Caco-2 (cell line): Measurements from ENCODE around the gene GCH1. TPM values are rescaled to one million over a fixed set of nuclear protein-coding genes. Genes with fewer than 3 reads are reported as not detected.

Experiments
- BruUV-seq: library from RNA; stranded (reverse); fragments of 400-500 nt; replicated peaks from 2 replicates; lab custom pipeline; 2021; lab: Mats Ljungman, UMichigan
- CTCF ChIA-PET: fragments of 300-600 bp; sonication (Branson Sonifier 250); formaldehyde crosslinking; loops from one replicate; lab custom pipeline; 2022; ENCODE audit warnings: antibody characterized with exemption; lab: Charles Lee
- POLR2A ChIA-PET: fragments of 300-600 bp; sonication (Branson Sonifier 250); formaldehyde crosslinking; loops from one replicate; lab custom pipeline; 2022; ENCODE audit warnings: antibody characterized with exemption; lab: Charles Lee
- DNase-seq, 2 experiments: peaks; one replicate each; pipeline versions ENCODE4 v3.0.0 to v3.0.0-alpha.2; 2020 to 2022
- H3K27me3 ChIP-seq: replicated peaks from 2 replicates; pipeline ENCODE4 v1.6.0; 2011; ENCODE audit warnings: low read length; ENCODE audit not compliant: control insufficient read depth, insufficient read depth
- H3K36me3 ChIP-seq: 2 replicates; pipeline ENCODE4 v1.5.1; 2011; ENCODE audit warnings: low read length; ENCODE audit not compliant: control insufficient read depth, insufficient read depth
- H3K4me1 ChIP-seq: fragments of 250-450 bp; sonication (Bioruptor Pico); 2 replicates; pipeline ENCODE4 v1.5.1; 2020; ENCODE audit warnings: mild to moderate bottlenecking
- H3K4me3 ChIP-seq: 2 replicates; pipeline ENCODE4 v1.5.1; 2011; ENCODE audit warnings: low read depth, mild to moderate bottlenecking, control low read depth, low read length
- H3K9me3 ChIP-seq: fragments of 250-450 bp; sonication (Bioruptor Pico); 2 replicates; pipeline ENCODE4 v1.5.1; 2020; ENCODE audit warnings: mild to moderate bottlenecking, moderate library complexity
- H3K27ac Mint-ChIP-seq: one replicate; pipeline ENCODE4 v1.8.0; 2022; ENCODE audit warnings: mixed read lengths; ENCODE audit not compliant: unreplicated experiment
- H3K27me3 Mint-ChIP-seq: one replicate; pipeline ENCODE4 v1.8.0; 2022; ENCODE audit warnings: mixed read lengths; ENCODE audit not compliant: insufficient read depth, unreplicated experiment
- H3K36me3 Mint-ChIP-seq: one replicate; pipeline ENCODE4 v1.8.0; 2022; ENCODE audit warnings: mild to moderate bottlenecking, mixed read lengths; ENCODE audit not compliant: insufficient read depth, unreplicated experiment
- H3K4me1 Mint-ChIP-seq: one replicate; pipeline ENCODE4 v1.8.0; 2022; ENCODE audit warnings: low read depth, mixed read lengths; ENCODE audit not compliant: unreplicated experiment
- H3K4me3 Mint-ChIP-seq: one replicate; pipeline ENCODE4 v1.8.0; 2022; ENCODE audit warnings: mild to moderate bottlenecking, moderate library complexity, mixed read lengths; ENCODE audit not compliant: unreplicated experiment
- H3K9me3 Mint-ChIP-seq: one replicate; pipeline ENCODE4 v1.8.0; 2022; ENCODE audit warnings: mixed read lengths; ENCODE audit not compliant: unreplicated experiment
- CTCF ChIP-seq, 2 experiments: fragments of 200-600 bp in 1 of 2; IDR thresholded peaks; 1 replicate in 1 of 2; 2 replicates in 1 of 2; pipeline versions ENCODE4 v1.5.1 to v1.8.0; 2011 to 2022; ENCODE audit warnings: antibody characterized with exemption in 1 of 2, control low read depth in 1 of 2, inconsistent platforms in 1 of 2, low read depth in 1 of 2, low read length in 1 of 2, mild to moderate bottlenecking in 1 of 2, moderate library complexity in 1 of 2; ENCODE audit not compliant: insufficient read depth in 1 of 2, severe bottlenecking in 1 of 2, unreplicated experiment in 1 of 2
- intact Hi-C: fragments of 100-400 bp; cut with micrococcal nuclease; formaldehyde crosslinking; loops from one replicate; pipeline ENCODE4 v1.10.0; 2022; ENCODE audit not compliant: unreplicated experiment
- total RNA-seq: library from RNA; stranded (reverse); gene quantifications from 2 replicates; pipeline ENCODE4 v1.2.3, GENCODE V29; 2022

Gene GCH1
- total RNA-seq, 1 experiment from 2014 or later = 17.9 TPM

- H3K4me1 Mint-ChIP-seq = no peaks in the 10 kb centered on the region
- H3K27me3 ChIP-seq = no peaks in the 10 kb centered on the region
- no peaks in the 10 kb centered on the region for H3K36me3 ChIP-seq
- intact Hi-C loops = no loop called here
- TF ChIP-seq CTCF (IDR thresholded peaks at IDR 0.05; ENCODE audit: insufficient read depth in 1 of 2, low read depth in 1 of 2, low read length in 1 of 2, severe bottlenecking in 1 of 2, unreplicated experiment in 1 of 2) = no peak
- H3K4me1 ChIP-seq = no peaks in the 10 kb centered on the region
- no TSS peak for BruUV-seq
- ChIA-PET CTCF (interaction anchor here (0.5 kb wide), 1 partner anchor 311 kb away, joined by 8 read pairs; no protein-coding TSS in a partner anchor), POLR2A (no interaction called here)
- H3K36me3 Mint-ChIP-seq = no peaks in the 10 kb centered on the region
- no peak overlapping the region for H3K4me3 Mint-ChIP-seq
- H3K27me3 Mint-ChIP-seq = no peaks in the 10 kb centered on the region
- no peaks in the 10 kb centered on the region for H3K9me3 ChIP-seq
- H3K4me3 ChIP-seq = no peak overlapping the region
- no peak overlapping the region for H3K27ac Mint-ChIP-seq
- no peaks in the 10 kb centered on the region for H3K9me3 Mint-ChIP-seq
- no peak for DNase-seq
These were observed 5.6 kb upstream of the GCH1 start for GRCh38 chr14:54908190-54908589.

DNA sequence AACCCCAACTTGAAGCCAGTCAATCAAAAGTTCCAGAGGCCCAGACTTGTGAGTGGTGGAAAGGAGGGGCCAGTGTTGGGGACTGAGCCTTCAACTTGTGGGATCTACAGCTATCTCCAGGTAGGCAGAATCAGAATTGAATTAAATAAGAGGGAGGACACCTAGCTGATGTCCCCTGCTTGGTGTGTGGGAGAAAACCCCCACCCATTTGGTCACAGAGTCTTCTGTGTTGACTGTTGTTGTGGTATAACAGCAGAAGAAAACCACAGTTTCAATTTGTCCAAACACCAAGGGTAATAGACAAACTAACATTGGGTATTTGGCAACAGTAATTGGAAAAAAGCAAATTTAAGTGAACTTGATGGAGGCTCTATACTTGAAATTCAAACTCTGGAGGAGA lies 3.4 kb upstream of the GCH1 start:
- Mint-ChIP-seq H3K4me3 (no peak overlapping the region), H3K4me1 (no peaks in the 10 kb centered on the region), H3K36me3 (peaks cover 10% of the 10 kb centered on the region), H3K27me3 (no peaks in the 10 kb centered on the region), H3K27ac (no peak overlapping the region), H3K9me3 (no peaks in the 10 kb centered on the region)
- intact Hi-C loops = no loop called here
- H3K4me3 ChIP-seq = no peak overlapping the region
- no peaks in the 10 kb centered on the region for H3K9me3 ChIP-seq
- BruUV-seq = no TSS peak
- POLR2A ChIA-PET = no interaction called here
- CTCF ChIA-PET = no interaction called here
- peaks cover 1% of the 10 kb centered on the region; the same call in 1 of the 2 replicates for H3K4me1 ChIP-seq
- no peak for TF ChIP-seq CTCF (IDR thresholded peaks at IDR 0.05; ENCODE audit: insufficient read depth in 1 of 2, low read depth in 1 of 2, low read length in 1 of 2, severe bottlenecking in 1 of 2, unreplicated experiment in 1 of 2)
- DNase-seq = no peak
- no peaks in the 10 kb centered on the region for H3K27me3 ChIP-seq
- H3K36me3 ChIP-seq = no peaks in the 10 kb centered on the region

- Mint-ChIP-seq H3K27me3 (no peaks in the 10 kb centered on the region), H3K4me3 (peak overlapping the region; percentile 79), H3K36me3 (peaks cover 10% of the 10 kb centered on the region), H3K9me3 (no peaks in the 10 kb centered on the region), H3K27ac (peak overlapping the region; percentile 73), H3K4me1 (no peaks in the 10 kb centered on the region)
- no peak for TF ChIP-seq CTCF (IDR thresholded peaks at IDR 0.05; ENCODE audit: insufficient read depth in 1 of 2, low read depth in 1 of 2, low read length in 1 of 2, severe bottlenecking in 1 of 2, unreplicated experiment in 1 of 2)
- ChIA-PET POLR2A (interaction anchor here (0.7 kb wide), 1 partner anchor 336 kb away, joined by 3 read pairs; no protein-coding TSS in a partner anchor), CTCF (interaction anchor here (1.1 kb wide), 1 partner anchor 149 kb away, joined by 3 read pairs; no protein-coding TSS in a partner anchor)
- intact Hi-C loops = loop anchor here (5.0 kb wide), 1 partner anchor 65 kb away; no protein-coding TSS in a partner anchor
- Histone ChIP-seq H3K4me3 (peak overlapping the region; percentile 63), H3K36me3 (no peaks in the 10 kb centered on the region), H3K27me3 (no peaks in the 10 kb centered on the region), H3K9me3 (no peaks in the 10 kb centered on the region), H3K4me1 (peaks cover 8% of the 10 kb centered on the region; the same call in 1 of the 2 replicates)
- BruUV-seq = no TSS peak
- peak; percentile 81 to 84 for DNase-seq
These were observed 494 bp downstream of the GCH1 start for GRCh38 chr14:54902143-54902520.
